Spleen (tissue), 11 donors: Measurements from ENCODE around the gene HLA-DMA. TPM values are rescaled to one million over a fixed set of nuclear protein-coding genes. Genes with fewer than 3 reads are reported as not detected.

Source experiments
- DNase-seq: peaks from one replicate; pipeline ENCODE4 v3.0.0-alpha.2; 2020
- H3K27ac ChIP-seq, 8 donors: fragments of 200-600 bp; sonication (generic) in 7 of 8; 1 replicate in 4 of 8; 2 replicates in 4 of 8; pipeline versions ENCODE4 v1.5.0 to v1.8.0; 2016 to 2021; ENCODE audit warnings: inconsistent platforms in 4 of 8, mild to moderate bottlenecking in 4 of 8, moderate library complexity in 1 of 8
- H3K27me3 ChIP-seq, 7 donors: fragments of 200-600 bp; sonication (generic) in 6 of 7; replicated peaks in 1 of 7; 1 replicate in 4 of 7; 2 replicates in 3 of 7; pipeline versions ENCODE4 v1.5.0 to v1.8.0; 2016 to 2021; ENCODE audit warnings: inconsistent platforms in 3 of 7, mild to moderate bottlenecking in 1 of 7
- H3K36me3 ChIP-seq, 6 donors: fragments of 200-600 bp; sonication (generic) in 5 of 6; 1 replicate in 4 of 6; 2 replicates in 2 of 6; pipeline versions ENCODE4 v1.5.0 to v1.8.0; 2016 to 2021; ENCODE audit warnings: inconsistent platforms in 2 of 6
- H3K4me1 ChIP-seq, 6 donors: fragments of 200-600 bp; sonication (generic) in 5 of 6; 1 replicate in 3 of 6; 2 replicates in 3 of 6; pipeline versions ENCODE4 v1.5.0 to v1.8.0; 2016 to 2021; ENCODE audit warnings: inconsistent platforms in 3 of 6
- H3K4me3 ChIP-seq, 8 donors: fragments of 200-600 bp; sonication (generic) in 7 of 8; 1 replicate in 4 of 8; 2 replicates in 4 of 8; pipeline versions ENCODE4 v1.5.0 to v1.8.0; 2016 to 2021; ENCODE audit warnings: inconsistent platforms in 4 of 8, mild to moderate bottlenecking in 4 of 8, moderate library complexity in 2 of 8
- H3K9me3 ChIP-seq, 8 donors: fragments of 200-600 bp; sonication (generic) in 7 of 8; 1 replicate in 4 of 8; 2 replicates in 4 of 8; pipeline versions ENCODE4 v1.5.0 to v1.8.0; 2016 to 2021; ENCODE audit warnings: inconsistent platforms in 4 of 8
- POLR2A ChIP-seq, 3 donors: fragments of 450-650 bp; IDR thresholded peaks; one replicate each; pipeline ENCODE4 v1.5.1; 2017; ENCODE audit warnings: antibody characterized with exemption in 3 of 3, mild to moderate bottlenecking in 1 of 3
- POLR2AphosphoS5 ChIP-seq, 3 donors: sonication (generic); formaldehyde crosslinking; IDR thresholded peaks; one replicate each; pipeline ENCODE4 v1.5.1; 2017; ENCODE audit warnings: antibody characterized with exemption in 3 of 3
- WGBS, 5 donors: extraction: QIAGEN DNeasy Blood & Tissue Kit in 3 of 5; methylation state at CpG; one replicate each; pipeline versions ENCODE4 v1.1.5 to v1.1.7; 2013 to 2018; 5-methylcytosine and 5-hydroxymethylcytosine counted together
- intact Hi-C: fragments of 100-400 bp; cut with DNase I; formaldehyde crosslinking; loops from one replicate; pipeline ENCODE4 v1.15.0; 2023; ENCODE audit warnings: low total_unique reads
- polyA plus RNA-seq, 3 donors: library from polyadenylated mRNA; stranded (reverse); fragments of 200-250 nt; gene quantifications; one replicate each; pipeline ENCODE4 v1.2.1, GENCODE V29; 2013
- total RNA-seq, 7 donors: library from RNA; depleted of rRNA in 3 of 7; stranded (reverse); fragments of >200 nt in 3 of 7; fragmentation: NEBNext Ultra II Directional in 4 of 7; extraction: Animal tissue kit (Norgen Biotek cat#: 25700) in 4 of 7; gene quantifications; one replicate each; pipeline versions ENCODE4 v1.1.0 to v1.2.1, GENCODE V29; 2016 to 2021
- TF ChIP-seq, protein P1 (sequence below), 11 experiments: fragments of 200-600 bp in 7 of 11; fragments of 450-650 bp in 4 of 11; sonication (generic) in 4 of 11; IDR thresholded peaks in 8 of 11; conservative IDR thresholded peaks in 3 of 11; 1 replicate in 7 of 11; 2 replicates in 4 of 11; pipeline versions ENCODE4 v1.4.0 to v1.8.0; 2016 to 2021; ENCODE audit warnings: antibody characterized with exemption in 11 of 11, inconsistent platforms in 4 of 11, mild to moderate bottlenecking in 1 of 11
- donor health status: healthy with polysubstance abuse.
- donor health status: DM: no; HTN: no; CAD: no; lungs with moderate emphysema.
- donor health status: DM: no; HTN: no; CAD: no.
- donor health status: Bipolar disorder and iron deficiency.
- donor health status: healthy.
- donor health status: DM: no; HTN: no; CAD: no.
- donor health status: DM: yes; HTN: yes; CAD: no.

HLA-DMA gene
- total and polyA plus RNA-seq, 10 donors: 141 to 423 (median 195) TPM

DNA sequence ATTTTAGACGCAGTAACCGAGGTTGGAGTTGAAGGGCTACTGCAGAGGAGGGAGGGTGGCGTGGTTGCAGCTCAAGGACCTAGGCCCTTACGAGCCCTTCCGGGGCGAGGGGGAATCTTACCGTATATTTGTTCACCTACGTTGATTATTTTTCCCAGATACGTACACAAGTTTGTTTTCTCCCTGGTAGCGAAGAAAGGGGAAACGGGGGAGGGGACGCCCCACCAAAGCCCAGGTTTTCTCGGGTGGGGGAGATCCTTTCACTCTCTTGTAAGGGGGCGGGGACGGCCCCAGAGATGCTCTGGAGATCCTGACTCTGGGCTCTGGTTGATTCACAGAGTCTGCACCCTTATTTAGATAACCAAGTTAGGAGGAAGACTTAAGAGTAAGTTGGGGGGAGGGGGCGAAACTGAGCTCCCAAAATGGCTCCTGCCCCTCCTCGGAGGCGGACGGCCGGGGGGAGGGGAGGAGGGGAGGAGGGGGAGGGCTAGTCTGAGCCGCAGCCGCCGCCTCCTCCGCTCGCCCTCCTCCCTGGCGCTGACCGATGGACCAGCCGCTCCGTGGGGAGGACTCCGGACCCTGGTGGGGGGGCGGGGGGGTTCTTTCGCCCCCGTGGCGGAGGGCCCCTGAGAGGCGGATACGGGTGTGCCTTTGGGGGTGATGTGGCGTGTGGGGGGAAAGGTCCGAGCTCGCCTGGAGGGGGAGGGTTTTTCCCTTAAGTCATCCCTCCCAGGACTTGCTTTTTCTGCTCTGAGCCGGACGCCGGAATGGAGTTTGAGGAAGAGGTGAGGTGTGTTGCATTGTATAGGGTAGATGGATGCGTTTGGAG lies 17.7 kb upstream of the HLA-DMA start:
- whole genome bisulfite sequencing, 5 donors: 0 to 1% (median 1%) methylated on average over 29 to 43 of the region's 43 CpGs
- intact Hi-C loops: no loop called here

DNA sequence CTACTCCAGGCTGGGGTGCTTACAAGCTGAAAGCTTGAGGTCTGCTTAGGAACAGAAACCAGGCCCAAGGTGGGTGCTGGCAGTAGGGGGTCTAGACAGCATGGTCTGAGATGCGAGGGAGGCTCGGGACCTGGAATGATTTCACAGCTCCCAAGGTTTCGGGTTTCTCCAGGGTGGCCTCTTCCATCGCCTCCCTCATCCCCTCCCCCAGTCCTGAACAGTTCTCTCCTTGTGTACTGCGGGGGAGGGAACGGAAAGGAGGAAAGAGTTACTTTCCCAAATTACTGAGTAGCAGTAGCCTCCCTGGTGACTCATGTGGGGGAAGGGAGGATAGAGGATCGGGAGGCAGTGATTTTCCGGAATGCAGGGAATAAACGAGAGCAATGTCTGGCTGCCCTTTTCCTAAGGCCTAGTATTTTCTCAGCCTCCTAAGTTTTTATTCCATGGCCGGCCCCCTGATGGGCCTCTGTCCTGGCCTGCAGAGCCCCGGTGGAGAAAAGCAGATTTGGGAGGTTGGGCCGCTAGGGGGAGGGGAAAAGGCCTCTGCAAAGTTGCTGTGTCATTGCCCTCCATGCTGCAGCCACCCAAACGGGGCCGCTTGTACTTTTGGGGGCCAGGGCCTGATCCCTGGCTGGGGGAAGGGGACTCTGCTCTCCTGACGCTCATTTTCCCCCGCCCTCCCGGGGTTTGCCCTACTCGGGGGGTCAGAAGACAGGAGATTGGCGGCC lies 17.0 kb upstream of the HLA-DMA start:
- 0 to 1% (median 1%) methylated on average over 19 of the region's 19 CpGs for WGBS, 5 donors

More for the DNA sequence above, 17.7 kb upstream of the HLA-DMA start:
- H3K4me1 ChIP-seq: peaks cover 27 to 61% (median 38%) of the 10 kb centered on the region in 6 donors
- no peaks in the 10 kb centered on the region for H3K27me3 ChIP-seq
- TF ChIP-seq POLR2AphosphoS5 (IDR thresholded peaks at IDR 0.05): peak in 2 of 3 donors; percentile 54 to 71
- TF ChIP-seq POLR2A (IDR thresholded peaks at IDR 0.05): no peak
- H3K4me3 ChIP-seq: peak overlapping the region; percentile 74 to 99 (median 97)
- peak overlapping the region; percentile 91 to 100 (median 99) for H3K27ac ChIP-seq
- no peaks in the 10 kb centered on the region for H3K9me3 ChIP-seq
- peaks cover 0 to 36% (median 19%) of the 10 kb centered on the region in 6 donors for H3K36me3 ChIP-seq
- peak; percentile 97 for DNase-seq

DNA sequence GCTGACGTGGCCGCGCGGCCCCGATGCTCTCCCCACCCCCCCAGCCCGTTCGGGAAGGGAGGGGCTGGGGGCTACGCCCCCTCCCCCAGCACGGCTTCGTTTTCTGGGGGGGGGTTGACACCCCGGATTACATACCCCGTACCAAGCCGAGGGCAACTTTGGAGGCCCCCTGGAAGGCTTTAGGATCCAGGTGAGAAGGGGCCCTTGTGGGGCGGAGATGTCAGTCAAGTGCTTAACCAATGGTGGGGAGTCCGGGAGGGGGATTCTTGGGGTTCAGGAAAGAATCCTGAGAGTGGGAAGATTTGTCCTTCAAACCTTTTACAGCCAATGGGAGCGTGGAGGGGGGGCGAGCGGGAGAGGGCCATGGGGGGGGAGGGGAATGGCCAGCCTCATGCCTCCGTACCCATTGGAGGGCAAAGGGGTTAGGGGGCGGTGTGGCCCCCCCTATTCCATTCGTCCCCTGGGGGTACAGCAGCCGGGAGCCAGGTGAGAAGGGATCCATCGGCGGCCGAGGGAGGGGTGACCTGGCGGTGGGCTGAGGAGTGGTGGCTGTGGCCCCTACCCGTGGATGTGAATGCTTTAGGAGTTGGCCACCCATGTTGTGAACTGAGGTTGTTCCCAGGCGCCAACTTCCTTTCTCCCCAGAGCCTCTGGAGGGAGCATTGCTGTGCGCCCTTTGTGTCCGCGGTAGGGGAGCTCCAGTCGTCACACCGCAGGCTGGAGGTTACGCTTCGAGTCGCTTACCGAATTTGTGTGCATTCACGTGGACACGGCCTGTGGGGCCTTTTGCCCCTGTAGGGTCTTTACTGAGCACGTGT lies 16.2 kb upstream of the HLA-DMA start:
- peak; percentile 90 for DNase-seq
- intact Hi-C loops: no loop called here
- H3K4me1 ChIP-seq: peaks cover 15 to 61% (median 38%) of the 10 kb centered on the region in 6 donors
- H3K27ac ChIP-seq: peak overlapping the region; percentile 91 to 100 (median 99)
- H3K36me3 ChIP-seq: peaks cover 0 to 20% (median 7%) of the 10 kb centered on the region in 6 donors
- H3K9me3 ChIP-seq: no peaks in the 10 kb centered on the region
- 0 to 1% (median 0%) methylated on average over 17 to 40 of the region's 40 CpGs for WGBS, 5 donors
- TF ChIP-seq POLR2A (IDR thresholded peaks at IDR 0.05) (peak in 1 of 3 donors; percentile 10), POLR2AphosphoS5 (IDR thresholded peaks at IDR 0.05) (peak; percentile 52 to 78 (median 63))
- TF ChIP-seq, protein P1, sequence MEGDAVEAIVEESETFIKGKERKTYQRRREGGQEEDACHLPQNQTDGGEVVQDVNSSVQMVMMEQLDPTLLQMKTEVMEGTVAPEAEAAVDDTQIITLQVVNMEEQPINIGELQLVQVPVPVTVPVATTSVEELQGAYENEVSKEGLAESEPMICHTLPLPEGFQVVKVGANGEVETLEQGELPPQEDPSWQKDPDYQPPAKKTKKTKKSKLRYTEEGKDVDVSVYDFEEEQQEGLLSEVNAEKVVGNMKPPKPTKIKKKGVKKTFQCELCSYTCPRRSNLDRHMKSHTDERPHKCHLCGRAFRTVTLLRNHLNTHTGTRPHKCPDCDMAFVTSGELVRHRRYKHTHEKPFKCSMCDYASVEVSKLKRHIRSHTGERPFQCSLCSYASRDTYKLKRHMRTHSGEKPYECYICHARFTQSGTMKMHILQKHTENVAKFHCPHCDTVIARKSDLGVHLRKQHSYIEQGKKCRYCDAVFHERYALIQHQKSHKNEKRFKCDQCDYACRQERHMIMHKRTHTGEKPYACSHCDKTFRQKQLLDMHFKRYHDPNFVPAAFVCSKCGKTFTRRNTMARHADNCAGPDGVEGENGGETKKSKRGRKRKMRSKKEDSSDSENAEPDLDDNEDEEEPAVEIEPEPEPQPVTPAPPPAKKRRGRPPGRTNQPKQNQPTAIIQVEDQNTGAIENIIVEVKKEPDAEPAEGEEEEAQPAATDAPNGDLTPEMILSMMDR (IDR thresholded peaks at IDR 0.05 in 8 of 11, conservative IDR thresholded peaks at IDR 0.05 in 3 of 11): peak in 1 of 11 experiments; percentile 11
- peak overlapping the region; percentile 74 to 99 (median 97) for H3K4me3 ChIP-seq
- H3K27me3 ChIP-seq: no peaks in the 10 kb centered on the region

More for the DNA sequence above, 17.0 kb upstream of the HLA-DMA start:
- H3K9me3 ChIP-seq: no peaks in the 10 kb centered on the region
- H3K4me1 ChIP-seq: peaks cover 21 to 61% (median 38%) of the 10 kb centered on the region in 6 donors
- H3K36me3 ChIP-seq: peaks cover 0 to 28% (median 13%) of the 10 kb centered on the region in 6 donors
- intact Hi-C loops: no loop called here
- peak overlapping the region; percentile 74 to 99 (median 97) for H3K4me3 ChIP-seq
- H3K27me3 ChIP-seq: no peaks in the 10 kb centered on the region
- peak; percentile 55 to 73 (median 65) for TF ChIP-seq POLR2AphosphoS5 (IDR thresholded peaks at IDR 0.05)
- TF ChIP-seq, protein P1 (IDR thresholded peaks at IDR 0.05 in 8 of 11, conservative IDR thresholded peaks at IDR 0.05 in 3 of 11): peak; percentile 3 to 72 (median 60)
- TF ChIP-seq POLR2A (IDR thresholded peaks at IDR 0.05): peak in 1 of 3 donors; percentile 23
- H3K27ac ChIP-seq: peak overlapping the region; percentile 91 to 100 (median 99)
- DNase-seq: peak; percentile 92
